NT2/D1 (cell line): ENCODE measurements around the gene RCSD1.

ENCODE experiments used
- SUZ12 ChIP-seq: IDR thresholded peaks from 2 replicates; pipeline ENCODE4 v1.6.1; 2011; ENCODE audit not compliant: insufficient read length, insufficient read depth; ENCODE audit errors: extremely low read depth
- YY1 ChIP-seq: IDR thresholded peaks from 2 replicates; pipeline ENCODE4 v1.6.1; 2011; ENCODE audit not compliant: insufficient read length, insufficient read depth

- no peak for TF ChIP-seq SUZ12
- no peak for TF ChIP-seq YY1
These were observed 15.8 kb downstream of the RCSD1 start for GRCh38 chr1:167645625-167646414.
